Glutamatergic neuron (in vitro differentiated cells): ENCODE data around the gene MICAL3. TPM values are rescaled to one million over a fixed set of nuclear protein-coding genes. Genes with fewer than 3 reads are reported as not detected.

Experiments
- DNase-seq: peaks from one replicate; pipeline ENCODE4 v3.0.0; 2022
- H3K27ac Mint-ChIP-seq: one replicate; pipeline ENCODE4 v1.8.0; 2020; ENCODE audit warnings: mild to moderate bottlenecking, mixed read lengths, inconsistent platforms; ENCODE audit not compliant: unreplicated experiment
- H3K27me3 Mint-ChIP-seq: one replicate; pipeline ENCODE4 v1.8.0; 2020; ENCODE audit warnings: mild to moderate bottlenecking, moderate library complexity, mixed read lengths, inconsistent platforms; ENCODE audit not compliant: unreplicated experiment
- H3K36me3 Mint-ChIP-seq: one replicate; pipeline ENCODE4 v1.8.0; 2020; ENCODE audit warnings: mild to moderate bottlenecking, mixed read lengths, inconsistent platforms; ENCODE audit not compliant: unreplicated experiment
- H3K4me1 Mint-ChIP-seq: one replicate; pipeline ENCODE4 v1.8.0; 2020; ENCODE audit warnings: mild to moderate bottlenecking, low read depth, mixed read lengths, inconsistent platforms; ENCODE audit not compliant: unreplicated experiment
- H3K4me3 Mint-ChIP-seq: one replicate; pipeline ENCODE4 v1.8.0; 2020; ENCODE audit warnings: mild to moderate bottlenecking, mixed read lengths, inconsistent platforms; ENCODE audit not compliant: unreplicated experiment
- H3K9me3 Mint-ChIP-seq: one replicate; pipeline ENCODE4 v1.8.0; 2020; ENCODE audit warnings: mild to moderate bottlenecking, moderate library complexity, mixed read lengths, inconsistent platforms; ENCODE audit not compliant: unreplicated experiment
- CTCF ChIP-seq: fragments of 200-600 bp; sonication (generic); IDR thresholded peaks from one replicate; pipeline ENCODE4 v1.5.0; 2021; ENCODE audit not compliant: partially characterized antibody, unreplicated experiment
- total RNA-seq: library from RNA; stranded (reverse); fragmentation: NEBNext Ultra II Directional; extraction: Animal tissue kit (Norgen Biotek cat#: 25700); gene quantifications from one replicate; pipeline ENCODE4 v1.2.1, GENCODE V29; 2021; ENCODE audit not compliant: unreplicated experiment

Gene MICAL3
- total RNA-seq, 1 donor from 2014 or later: 132 TPM

- peaks cover 14% of the 10 kb centered on the region for H3K4me1 Mint-ChIP-seq
- H3K27ac Mint-ChIP-seq: no peak overlapping the region
- H3K27me3 Mint-ChIP-seq: peaks cover 5% of the 10 kb centered on the region
- H3K36me3 Mint-ChIP-seq: peaks cover 7% of the 10 kb centered on the region
- peaks cover 4% of the 10 kb centered on the region for H3K9me3 Mint-ChIP-seq
- no peak for TF ChIP-seq CTCF
- no peak for DNase-seq
- no peak overlapping the region for H3K4me3 Mint-ChIP-seq
Measured at GRCh38 chr22:17803609-17804270, 220.6 kb downstream of the MICAL3 start.

DNA sequence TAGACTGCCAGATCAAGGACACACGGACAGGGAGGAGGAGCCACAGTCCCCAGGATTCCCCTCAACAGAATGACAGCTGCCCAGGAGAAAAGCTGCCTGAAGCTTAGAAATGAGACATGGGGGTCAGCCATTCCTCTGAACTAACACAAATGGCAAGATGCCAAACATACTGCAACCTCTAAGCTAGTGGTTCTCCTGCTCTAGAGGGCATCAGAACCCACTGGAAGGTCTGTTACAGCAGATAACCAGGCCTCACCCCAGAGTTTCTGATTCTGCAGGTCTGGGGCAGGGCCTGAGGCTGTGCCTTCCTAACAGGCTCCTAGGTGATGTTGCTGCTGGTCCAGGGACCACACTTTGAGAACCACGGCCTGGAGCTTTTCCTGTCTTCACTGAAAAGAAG is 221.5 kb downstream of the MICAL3 start:
- DNase-seq: no peak
- no peak for TF ChIP-seq CTCF
- peaks cover 4% of the 10 kb centered on the region for H3K9me3 Mint-ChIP-seq
- peaks cover 14% of the 10 kb centered on the region for H3K4me1 Mint-ChIP-seq
- H3K36me3 Mint-ChIP-seq: peaks cover 7% of the 10 kb centered on the region
- no peak overlapping the region for H3K27ac Mint-ChIP-seq
- peaks cover 3% of the 10 kb centered on the region for H3K27me3 Mint-ChIP-seq
- H3K4me3 Mint-ChIP-seq: no peak overlapping the region

GRCh38 chr22:17802411-17802810 is 221.9 kb downstream of the MICAL3 start:
- no peak for DNase-seq
- H3K9me3 Mint-ChIP-seq: peaks cover 5% of the 10 kb centered on the region
- H3K4me1 Mint-ChIP-seq: peaks cover 14% of the 10 kb centered on the region
- no peak for TF ChIP-seq CTCF
- H3K27me3 Mint-ChIP-seq: peaks cover 3% of the 10 kb centered on the region
- H3K27ac Mint-ChIP-seq: no peak overlapping the region
- peaks cover 7% of the 10 kb centered on the region for H3K36me3 Mint-ChIP-seq
- no peak overlapping the region for H3K4me3 Mint-ChIP-seq

DNA sequence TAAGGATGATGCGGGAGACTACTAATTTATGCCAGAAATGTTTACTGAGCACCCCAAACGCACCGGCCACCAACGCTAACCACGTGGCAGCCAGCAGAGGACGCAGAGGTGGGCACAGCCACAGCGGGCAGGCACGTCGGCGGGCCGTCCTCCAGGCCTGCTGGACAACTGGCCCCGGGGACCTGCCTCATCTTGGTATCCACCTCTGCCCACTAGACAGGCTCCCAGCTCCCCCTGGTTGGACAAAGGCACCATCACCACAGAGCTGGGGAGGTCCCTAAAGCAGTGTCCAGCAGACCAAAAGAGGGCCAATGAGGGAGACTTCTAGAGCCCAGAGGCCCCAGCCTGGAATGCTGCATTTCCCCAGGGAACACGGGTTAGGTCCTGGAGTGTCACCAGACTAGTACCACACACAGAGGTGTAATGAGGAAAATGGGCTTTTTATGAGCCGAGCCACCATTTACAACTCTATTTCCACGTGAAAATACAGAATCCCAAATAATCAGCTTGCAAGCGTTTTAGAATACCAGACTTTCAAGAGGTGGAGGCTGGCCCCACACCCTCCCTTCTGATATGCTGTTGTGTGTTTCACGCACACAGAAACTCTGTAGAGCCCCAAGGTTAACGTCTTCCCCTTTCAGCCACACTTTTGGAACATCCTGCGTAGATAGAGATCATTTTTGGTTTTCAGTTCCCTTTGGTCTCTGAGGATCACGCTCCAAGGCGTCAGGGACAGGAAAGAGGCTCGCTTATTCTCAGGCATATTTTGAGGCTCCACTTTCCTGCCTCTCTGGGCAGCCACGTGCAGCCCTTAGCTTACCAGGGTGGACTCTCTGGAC is 226.4 kb downstream of the MICAL3 start:
- H3K36me3 Mint-ChIP-seq: peaks cover 7% of the 10 kb centered on the region
- H3K4me3 Mint-ChIP-seq: no peak overlapping the region
- no peak for TF ChIP-seq CTCF
- H3K4me1 Mint-ChIP-seq: peaks cover 14% of the 10 kb centered on the region
- peaks cover 3% of the 10 kb centered on the region for H3K27me3 Mint-ChIP-seq
- peaks cover 2% of the 10 kb centered on the region for H3K9me3 Mint-ChIP-seq
- DNase-seq: no peak
- no peak overlapping the region for H3K27ac Mint-ChIP-seq

- H3K27ac Mint-ChIP-seq: no peak overlapping the region
- no peak for DNase-seq
- no peaks in the 10 kb centered on the region for H3K27me3 Mint-ChIP-seq
- H3K4me1 Mint-ChIP-seq: peaks cover 17% of the 10 kb centered on the region
- peaks cover 2% of the 10 kb centered on the region for H3K9me3 Mint-ChIP-seq
- H3K36me3 Mint-ChIP-seq: no peaks in the 10 kb centered on the region
- no peak for TF ChIP-seq CTCF
- H3K4me3 Mint-ChIP-seq: no peak overlapping the region
Measured at GRCh38 chr22:17796695-17797094, 227.7 kb downstream of the MICAL3 start.
